HFFc6 (cell line): ENCODE data around the gene SMOC2. TPM values are rescaled to one million over a fixed set of nuclear protein-coding genes. Genes with fewer than 3 reads are reported as not detected.

Experiments
- DNase-seq: peaks from one replicate; pipeline ENCODE4 v3.0.0-alpha.2; 2018
- H3K27ac Mint-ChIP-seq: 2 replicates; pipeline ENCODE4 v1.8.0; 2020; ENCODE audit warnings: mild to moderate bottlenecking, mixed read lengths
- H3K27me3 Mint-ChIP-seq: 2 replicates; pipeline ENCODE4 v1.8.0; 2021; ENCODE audit warnings: mild to moderate bottlenecking, moderate library complexity, mixed read lengths; ENCODE audit not compliant: insufficient read depth
- H3K36me3 Mint-ChIP-seq: 2 replicates; pipeline ENCODE4 v1.8.0; 2021; ENCODE audit warnings: low read depth, mixed read lengths
- H3K4me1 Mint-ChIP-seq: 2 replicates; pipeline ENCODE4 v1.8.0; 2020; ENCODE audit warnings: low read depth, mixed read lengths
- H3K4me3 Mint-ChIP-seq: 2 replicates; pipeline ENCODE4 v1.8.0; 2020; ENCODE audit warnings: mild to moderate bottlenecking, moderate library complexity, mixed read lengths
- H3K9me3 Mint-ChIP-seq: 2 replicates; pipeline ENCODE4 v1.8.0; 2020; ENCODE audit warnings: mild to moderate bottlenecking, mixed read lengths
- total RNA-seq, 6 experiments: library from RNA; stranded (reverse); fragmentation: NEBNext Ultra II Directional; extraction: Animal tissue kit (Norgen Biotek cat#: 25700); gene quantifications; 2 replicates in 1 of 6; 3 replicates in 5 of 6; pipeline ENCODE4 v1.2.3, GENCODE V29; 2021
- TF ChIP-seq, protein P1 (sequence below): fragments of 200-600 bp; sonication (generic); IDR thresholded peaks from 2 replicates; pipeline ENCODE4 v1.5.0; 2021; ENCODE audit warnings: antibody characterized with exemption, mild to moderate bottlenecking

SMOC2 gene
- total RNA-seq, 6 experiments from 2014 or later: not detected

DNA sequence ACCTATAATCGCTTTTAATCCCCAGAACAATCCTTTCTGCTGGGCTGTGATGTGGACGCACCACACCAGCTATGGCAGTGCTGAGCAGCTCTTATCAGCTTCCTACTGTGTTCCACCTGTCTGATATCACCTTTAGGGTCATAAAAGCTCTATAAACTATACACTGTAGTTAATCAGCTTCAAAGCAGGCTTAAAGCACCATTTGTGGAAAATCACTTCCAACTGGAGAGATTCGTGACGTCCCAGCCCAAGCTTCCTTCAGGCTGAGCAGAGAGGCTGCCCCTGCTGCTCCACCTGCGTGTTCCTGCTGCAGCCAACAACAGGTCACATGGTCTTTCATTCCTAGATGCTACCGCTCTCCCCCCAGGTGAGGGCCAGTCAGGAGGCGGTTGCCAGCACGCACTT, 156.5 kb downstream of the SMOC2 start:
- TF ChIP-seq, protein P1, sequence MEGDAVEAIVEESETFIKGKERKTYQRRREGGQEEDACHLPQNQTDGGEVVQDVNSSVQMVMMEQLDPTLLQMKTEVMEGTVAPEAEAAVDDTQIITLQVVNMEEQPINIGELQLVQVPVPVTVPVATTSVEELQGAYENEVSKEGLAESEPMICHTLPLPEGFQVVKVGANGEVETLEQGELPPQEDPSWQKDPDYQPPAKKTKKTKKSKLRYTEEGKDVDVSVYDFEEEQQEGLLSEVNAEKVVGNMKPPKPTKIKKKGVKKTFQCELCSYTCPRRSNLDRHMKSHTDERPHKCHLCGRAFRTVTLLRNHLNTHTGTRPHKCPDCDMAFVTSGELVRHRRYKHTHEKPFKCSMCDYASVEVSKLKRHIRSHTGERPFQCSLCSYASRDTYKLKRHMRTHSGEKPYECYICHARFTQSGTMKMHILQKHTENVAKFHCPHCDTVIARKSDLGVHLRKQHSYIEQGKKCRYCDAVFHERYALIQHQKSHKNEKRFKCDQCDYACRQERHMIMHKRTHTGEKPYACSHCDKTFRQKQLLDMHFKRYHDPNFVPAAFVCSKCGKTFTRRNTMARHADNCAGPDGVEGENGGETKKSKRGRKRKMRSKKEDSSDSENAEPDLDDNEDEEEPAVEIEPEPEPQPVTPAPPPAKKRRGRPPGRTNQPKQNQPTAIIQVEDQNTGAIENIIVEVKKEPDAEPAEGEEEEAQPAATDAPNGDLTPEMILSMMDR: no peak
- no peak overlapping the region for H3K27ac Mint-ChIP-seq

DNA sequence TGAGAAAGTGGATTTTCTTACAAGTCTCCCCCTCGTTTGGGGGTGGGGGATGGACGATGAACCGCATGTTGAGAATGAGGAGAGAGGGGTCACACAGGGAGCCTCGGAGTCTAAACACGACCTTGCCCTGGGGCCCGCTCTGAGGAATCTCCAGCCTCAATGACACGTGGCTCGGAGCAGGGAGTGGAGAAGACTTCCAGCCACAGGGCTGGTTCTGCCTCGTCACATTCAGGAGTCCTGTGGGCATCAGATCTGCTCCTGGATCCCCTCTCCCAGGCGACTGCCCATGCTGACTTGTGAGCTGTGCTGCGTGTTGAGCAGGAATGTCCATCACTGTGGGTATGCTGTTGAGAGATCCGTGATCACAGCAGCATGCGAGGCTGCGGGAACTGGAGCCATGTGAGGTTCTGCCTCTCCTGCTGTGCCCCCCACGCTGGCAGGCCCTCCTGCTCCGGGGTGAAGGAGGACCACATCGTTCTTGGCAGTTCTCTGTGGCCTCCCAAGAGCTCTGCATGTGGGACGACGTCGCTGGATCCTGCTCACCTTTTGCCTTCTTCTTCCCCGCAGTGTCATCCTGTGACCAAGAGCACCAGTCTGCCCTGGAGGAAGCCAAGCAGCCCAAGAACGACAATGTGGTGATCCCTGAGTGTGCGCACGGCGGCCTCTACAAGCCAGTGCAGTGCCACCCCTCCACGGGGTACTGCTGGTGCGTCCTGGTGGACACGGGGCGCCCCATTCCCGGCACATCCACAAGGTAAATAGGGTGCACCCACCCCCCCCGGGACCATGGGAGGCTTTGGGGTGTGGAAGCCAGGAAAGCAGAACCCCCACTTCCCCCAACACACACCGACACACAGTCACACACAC, 157.5 kb downstream of the SMOC2 start:
- H3K36me3 Mint-ChIP-seq: no peaks in the 10 kb centered on the region; the same call in 1 of the 2 replicates
- TF ChIP-seq, protein P1: no peak

More for the DNA sequence above, 156.5 kb downstream of the SMOC2 start:
- Mint-ChIP-seq H3K4me3 (no peak overlapping the region), H3K4me1 (no peaks in the 10 kb centered on the region), H3K36me3 (no peaks in the 10 kb centered on the region; the same call in 1 of the 2 replicates), H3K27me3 (no peaks in the 10 kb centered on the region), H3K9me3 (peaks cover 59% of the 10 kb centered on the region)
- no peak for DNase-seq

DNA sequence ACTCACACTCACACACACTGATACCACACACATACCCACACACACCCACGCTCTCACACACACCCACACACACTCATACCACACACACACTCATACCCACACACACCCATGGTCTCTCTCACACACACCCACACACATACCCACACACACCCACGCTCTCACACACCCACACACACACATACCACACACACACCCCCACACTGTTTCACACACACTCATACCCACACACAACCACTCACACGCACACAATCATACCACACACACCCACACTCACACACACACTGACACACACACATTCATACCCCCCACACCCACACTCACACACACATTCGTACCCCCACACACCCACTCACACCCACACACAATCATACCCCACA, 158.1 kb downstream of the SMOC2 start:
- H3K36me3 Mint-ChIP-seq: no peaks in the 10 kb centered on the region; the same call in 1 of the 2 replicates
- no peak overlapping the region for H3K27ac Mint-ChIP-seq
- H3K4me3 Mint-ChIP-seq: no peak overlapping the region
- peaks cover 74% of the 10 kb centered on the region for H3K9me3 Mint-ChIP-seq
- no peak for DNase-seq
- TF ChIP-seq, protein P1: no peak
- no peaks in the 10 kb centered on the region for H3K27me3 Mint-ChIP-seq
- no peaks in the 10 kb centered on the region for H3K4me1 Mint-ChIP-seq

More for the DNA sequence above, 157.5 kb downstream of the SMOC2 start:
- Mint-ChIP-seq H3K27me3 (no peaks in the 10 kb centered on the region), H3K27ac (no peak overlapping the region), H3K4me3 (no peak overlapping the region), H3K4me1 (no peaks in the 10 kb centered on the region), H3K9me3 (peaks cover 69% of the 10 kb centered on the region)
- DNase-seq: no peak

DNA sequence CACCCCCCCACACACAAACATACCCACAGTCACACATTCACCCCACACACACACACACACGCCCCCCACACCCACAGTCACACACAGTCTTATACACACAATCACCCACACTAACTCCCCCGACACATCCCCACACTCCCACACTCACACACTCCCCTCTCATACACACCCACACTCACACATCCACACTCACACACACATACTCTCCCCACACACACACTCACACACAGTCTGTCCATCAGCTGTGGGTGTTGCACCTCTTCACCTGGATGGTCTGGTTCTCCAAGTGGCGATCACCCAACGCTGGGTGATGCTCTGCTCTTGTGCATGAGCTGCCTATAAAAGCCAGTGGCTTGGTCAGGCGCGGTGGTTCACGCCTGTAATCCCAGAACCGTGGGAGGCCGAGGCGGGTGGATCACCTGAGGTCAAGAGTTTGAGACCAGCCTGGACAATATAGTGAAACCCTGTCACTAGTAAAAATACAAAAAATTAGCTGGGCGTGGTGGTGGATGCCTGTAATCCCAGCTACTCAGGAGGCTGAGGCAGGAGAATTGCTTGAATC, 158.9 kb downstream of the SMOC2 start:
- H3K27me3 Mint-ChIP-seq: no peaks in the 10 kb centered on the region; the same call in 1 of the 2 replicates
- H3K36me3 Mint-ChIP-seq: no peaks in the 10 kb centered on the region; the same call in 1 of the 2 replicates
- peaks cover 79% of the 10 kb centered on the region for H3K9me3 Mint-ChIP-seq
- no peak for DNase-seq
- H3K27ac Mint-ChIP-seq: no peak overlapping the region
- H3K4me3 Mint-ChIP-seq: no peak overlapping the region
- TF ChIP-seq, protein P1: no peak
- no peaks in the 10 kb centered on the region for H3K4me1 Mint-ChIP-seq

DNA sequence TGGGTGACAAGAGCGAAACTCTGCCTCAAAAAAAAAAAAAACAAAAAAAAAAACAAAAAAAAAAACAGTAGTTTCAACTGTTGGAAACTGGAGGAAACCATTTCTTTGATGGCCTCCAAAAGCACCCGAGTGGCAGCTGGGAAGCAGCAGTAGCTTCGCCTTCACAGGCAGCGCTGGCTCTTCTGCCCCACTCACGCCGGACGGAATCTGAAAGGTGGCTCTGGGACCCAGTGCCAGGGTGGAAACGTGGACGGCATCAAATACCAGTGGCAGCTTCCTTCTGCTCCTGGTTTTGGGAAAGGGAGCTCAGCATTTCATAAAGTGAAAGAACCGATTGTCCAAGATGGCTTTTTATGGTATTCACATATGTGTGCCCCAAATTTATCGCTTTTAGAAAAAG, 159.4 kb downstream of the SMOC2 start:
- peaks cover 79% of the 10 kb centered on the region for H3K9me3 Mint-ChIP-seq
- no peaks in the 10 kb centered on the region; the same call in 1 of the 2 replicates for H3K36me3 Mint-ChIP-seq
- no peak overlapping the region for H3K27ac Mint-ChIP-seq

More for the DNA sequence above, 159.4 kb downstream of the SMOC2 start:
- Mint-ChIP-seq H3K4me1 (no peaks in the 10 kb centered on the region), H3K4me3 (no peak overlapping the region), H3K27me3 (no peaks in the 10 kb centered on the region; the same call in 1 of the 2 replicates)
- TF ChIP-seq, protein P1: no peak
- DNase-seq: no peak
